Subcutaneous preadipocyte (primary cell): ENCODE results near the gene ZBTB48. TPM values are rescaled to one million over a fixed set of nuclear protein-coding genes. Genes with fewer than 3 reads are reported as not detected.

Experiments
- small RNA-seq: library from RNA; depleted of rRNA; stranded (forward); fragments of <200 nt; gene quantifications from one replicate; pipeline ENCODE3, GENCODE V24; 2012
- total RNA-seq: library from RNA; depleted of rRNA; stranded (reverse); fragments of >200 nt; gene quantifications from 2 replicates; pipeline ENCODE4 v1.2.3, GENCODE V29; 2012

Gene ZBTB48
- total RNA-seq: 8.1 and 11.9 TPM in 2 replicates

DNA sequence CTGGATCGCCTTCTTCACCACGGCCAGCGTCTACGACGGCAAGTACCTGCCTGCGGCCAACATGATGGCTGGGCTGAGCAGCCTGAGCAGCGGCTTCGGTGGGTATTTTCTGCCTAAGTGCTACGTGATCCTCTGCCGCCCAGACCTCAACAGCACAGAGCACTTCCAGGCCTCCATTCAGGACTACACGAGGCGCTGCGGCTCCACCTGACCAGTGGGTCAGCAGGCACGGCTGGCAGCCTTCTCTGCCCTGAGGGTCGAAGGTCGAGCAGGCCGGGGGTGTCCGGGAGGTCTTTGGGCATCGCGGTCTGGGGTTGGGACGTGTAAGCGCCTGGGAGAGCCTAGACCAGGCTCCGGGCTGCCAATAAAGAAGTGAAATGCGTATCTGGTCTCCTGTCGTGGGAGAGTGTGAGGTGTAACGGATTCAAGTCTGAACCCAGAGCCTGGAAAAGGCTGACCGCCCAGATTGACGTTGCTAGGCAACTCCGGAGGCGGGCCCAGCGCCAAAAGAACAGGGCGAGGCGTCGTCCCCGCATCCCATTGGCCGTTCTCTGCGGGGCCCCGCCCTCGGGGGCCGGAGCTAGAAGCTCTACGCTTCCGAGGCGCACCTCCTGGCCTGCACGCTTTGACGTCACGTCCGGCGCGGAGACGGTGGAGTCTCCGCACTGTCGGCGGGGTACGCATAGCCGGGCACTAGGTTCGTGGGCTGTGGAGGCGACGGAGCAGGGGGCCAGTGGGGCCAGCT, at the start of gene ZBTB48:
Gene ZBTB48, plus strand, starts transcription at position 621 of the 745 bp plus-strand sequence. CDS start 616 bp downstream, outside the sequence.

DNA sequence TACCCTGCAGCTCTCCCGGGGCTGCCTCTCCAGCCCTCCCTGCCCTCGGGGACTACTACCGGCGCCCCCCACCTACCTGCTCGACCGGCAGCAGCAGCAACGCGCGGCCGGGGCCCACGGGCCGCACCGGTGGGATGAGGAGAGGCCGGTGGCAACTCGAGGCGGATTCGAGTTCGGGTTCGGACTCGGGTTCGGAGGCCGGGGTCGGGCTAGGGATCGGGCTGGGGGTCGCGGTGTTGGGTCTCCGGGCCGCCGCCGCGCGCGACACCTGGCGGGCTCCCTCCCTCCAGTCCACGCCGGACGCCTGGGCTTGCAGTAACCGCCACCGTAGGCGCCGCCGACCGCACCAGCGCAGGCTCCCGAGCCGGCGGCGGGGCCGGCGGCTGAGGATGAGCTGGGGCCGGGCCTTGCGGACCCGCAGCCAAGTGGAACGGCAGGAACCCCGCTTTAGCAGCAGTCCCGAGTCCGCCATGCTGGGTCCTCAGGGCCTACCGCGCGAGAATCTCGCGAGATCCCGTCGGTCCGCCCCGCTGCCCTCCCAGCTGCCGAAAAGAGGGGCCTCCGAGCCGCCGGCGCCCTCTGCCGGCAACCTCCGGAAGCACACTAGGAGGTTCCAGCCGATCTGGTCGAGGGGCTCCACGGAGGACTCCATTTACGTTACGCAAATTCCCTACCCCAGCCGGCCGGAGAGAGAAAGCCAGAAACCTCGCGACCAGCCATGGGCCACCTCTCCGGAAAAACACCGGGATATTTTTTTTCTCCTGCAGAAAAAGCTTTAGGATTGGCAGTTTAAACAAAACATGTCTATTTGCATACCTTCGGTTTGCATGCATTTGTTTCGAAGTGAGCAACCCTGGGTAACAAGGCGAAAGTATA, 25.5 kb upstream of the ZBTB48 start, which contains the start of gene NOL9:
Gene NOL9, minus strand, starts transcription at position 483 of the 876 bp plus-strand sequence. Its CDS starts 11 bp downstream, at position 472.

DNA sequence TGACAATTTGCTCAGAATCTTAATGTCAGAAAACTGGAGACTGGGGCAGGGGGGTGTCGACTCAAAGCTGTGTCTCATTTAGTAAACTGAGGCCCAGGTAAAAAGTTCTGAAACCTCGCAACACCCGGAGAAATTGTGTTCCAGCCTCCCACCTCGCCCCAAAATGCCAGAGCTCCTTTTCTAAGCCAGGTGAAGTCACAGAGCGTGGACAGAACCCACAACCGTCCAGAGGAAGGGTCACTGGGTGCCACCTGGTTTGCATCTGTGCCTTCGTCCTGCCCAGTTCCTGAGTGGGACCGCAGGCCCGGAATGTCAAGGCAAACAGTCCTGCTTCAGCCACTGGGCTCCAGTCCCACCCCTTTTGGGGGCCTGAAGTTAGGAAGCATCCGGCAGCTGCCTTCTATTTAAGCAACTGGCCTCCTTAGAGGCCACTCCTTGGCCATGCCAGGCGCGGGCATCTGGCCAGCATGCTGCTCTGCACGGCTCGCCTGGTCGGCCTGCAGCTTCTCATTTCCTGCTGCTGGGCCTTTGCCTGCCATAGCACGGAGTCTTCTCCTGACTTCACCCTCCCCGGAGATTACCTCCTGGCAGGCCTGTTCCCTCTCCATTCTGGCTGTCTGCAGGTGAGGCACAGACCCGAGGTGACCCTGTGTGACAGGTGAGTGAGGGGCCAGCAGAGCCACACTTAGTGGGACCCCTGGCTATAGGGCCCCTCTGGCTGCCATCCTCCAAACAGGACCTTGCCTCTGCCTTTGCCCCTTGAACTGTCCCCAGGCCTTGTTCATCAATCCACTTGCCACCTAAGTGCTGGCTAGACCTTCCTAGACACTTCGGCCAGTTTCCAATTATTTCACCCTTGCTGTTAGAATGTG, 24.7 kb upstream of the ZBTB48 start, which contains the start of gene TAS1R1:
Gene TAS1R1, plus strand, starts transcription at position 401 of the 872 bp plus-strand sequence. Its CDS starts 67 bp downstream, at position 468.

DNA sequence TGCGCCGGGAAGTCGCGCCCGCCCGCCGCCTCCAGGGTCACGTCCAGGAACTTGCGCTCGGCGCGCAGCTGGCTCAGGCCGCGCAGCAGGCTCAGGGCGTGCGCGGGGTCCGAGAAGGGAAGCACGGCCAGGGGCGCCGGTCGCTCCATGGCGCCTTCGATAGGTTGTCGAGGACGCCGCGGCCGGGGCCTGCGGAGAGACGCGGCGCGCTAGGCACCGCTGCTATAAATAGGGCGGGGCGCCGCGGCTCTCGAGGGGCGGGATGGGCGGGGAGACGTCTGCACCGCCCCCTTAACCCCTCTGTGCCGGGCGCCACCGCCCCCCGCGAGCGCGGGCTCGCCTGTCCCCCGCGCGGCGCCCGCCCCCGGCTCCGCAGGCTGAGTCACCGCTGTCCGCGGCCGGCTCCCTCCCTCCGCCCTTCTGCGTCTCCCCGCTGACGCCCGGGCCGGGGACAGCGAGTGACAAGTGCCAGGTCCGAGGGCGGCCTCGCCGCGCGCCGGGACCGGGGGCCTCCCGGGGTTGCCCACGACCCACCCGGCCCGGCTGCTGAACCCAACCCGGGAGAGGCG, 23.0 kb downstream of the ZBTB48 start, which contains the start of gene KLHL21:
Gene KLHL21, minus strand, starts transcription at position 201 of the 569 bp plus-strand sequence. Its CDS starts 52 bp downstream, at position 149.

DNA sequence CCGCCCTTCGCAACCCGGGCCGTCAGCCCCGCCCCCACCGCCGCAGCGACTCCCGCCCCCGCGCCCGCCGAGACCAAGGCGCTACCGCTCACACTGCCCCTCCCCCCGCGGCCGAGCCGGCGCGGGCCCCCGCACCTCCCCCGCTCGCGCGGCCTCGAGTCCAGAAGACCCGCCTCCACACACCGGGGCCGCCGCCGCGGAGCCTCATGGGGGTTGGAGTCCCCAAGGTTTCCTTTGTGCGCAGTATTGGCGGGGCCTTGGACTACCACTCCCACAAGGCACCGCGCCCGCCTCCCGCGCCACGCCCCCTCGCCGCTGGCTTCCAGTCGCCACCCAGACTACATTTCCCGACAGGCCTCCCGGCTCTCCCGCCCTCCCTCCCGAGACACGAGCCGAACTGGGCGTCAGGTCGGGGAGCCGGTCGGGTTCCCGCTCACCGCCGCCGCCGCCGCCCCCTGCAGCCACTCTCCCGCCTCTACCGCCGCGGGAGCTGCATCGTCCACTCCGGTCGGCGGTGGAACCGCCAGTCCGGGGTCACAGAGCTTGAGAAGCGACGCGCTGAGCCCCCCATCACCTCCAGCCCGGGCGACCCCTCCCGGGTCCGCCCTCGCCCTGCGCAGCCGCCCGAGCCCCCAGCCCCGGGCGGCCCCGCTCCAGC, 33.7 kb downstream of the ZBTB48 start, which contains the start of gene PHF13:
Gene PHF13, plus strand, starts transcription at position 371 of the 658 bp plus-strand sequence. CDS start 336 bp downstream, outside the sequence.

DNA sequence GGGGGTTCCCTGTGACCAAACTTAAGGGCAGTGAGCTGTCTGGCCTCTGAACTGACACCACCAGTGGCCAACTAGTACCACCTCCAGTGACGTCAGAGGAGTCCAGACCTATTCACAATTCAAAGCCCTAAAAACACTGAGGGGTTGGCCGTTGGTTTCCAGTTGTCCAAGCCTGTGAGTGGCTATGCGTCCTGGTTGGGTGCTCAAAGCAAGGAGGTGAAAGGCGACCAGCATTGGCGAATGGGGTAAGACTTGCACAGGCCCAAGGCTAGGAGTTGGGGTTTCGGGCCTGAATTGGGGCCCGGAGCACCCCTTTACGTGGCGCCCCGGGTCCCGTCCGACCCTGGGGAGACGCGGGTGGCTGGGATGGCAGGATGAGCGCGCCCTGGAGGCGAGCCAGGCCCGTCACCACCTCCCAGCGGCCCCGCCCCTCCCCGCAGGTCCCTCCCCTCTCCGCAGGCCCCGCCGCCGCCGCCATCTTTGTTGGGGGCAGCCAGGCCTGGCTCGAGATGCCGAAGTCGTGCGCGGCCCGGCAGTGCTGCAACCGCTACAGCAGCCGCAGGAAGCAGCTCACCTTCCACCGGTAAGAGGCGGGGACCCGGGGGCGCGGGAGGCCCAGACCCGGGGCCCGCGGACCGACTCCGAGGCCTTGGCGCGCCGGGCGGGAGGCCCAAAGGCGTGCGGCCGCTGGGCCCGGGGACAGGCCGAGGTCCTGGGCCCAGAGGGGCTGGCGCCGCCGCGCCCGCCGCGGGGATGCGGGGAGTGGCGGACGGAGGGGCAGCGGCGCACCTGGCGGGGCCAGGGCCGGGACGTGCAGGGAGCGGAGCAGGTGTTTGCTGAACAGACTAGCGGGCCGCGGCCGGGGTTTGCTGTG, 45.2 kb downstream of the ZBTB48 start, which contains the start of gene THAP3:
Gene THAP3, plus strand, starts transcription at position 159 of the 874 bp plus-strand sequence. Its CDS starts 351 bp downstream, at position 510.

Small RNAs within 50 kb of the gene (small RNA-seq; reads per million reads assigned to genes)
- not detected for gene RNU6-731P

Other genes starting within 250 kb of the ZBTB48 start
- 28.2 and 29.8 TPM in 2 replicates for gene ACOT7, start 186.2 kb upstream of the ZBTB48 start, total RNA-seq
- gene HES2, start 160.1 kb upstream of the ZBTB48 start, total RNA-seq: under 0.01 TPM in 1 of 2 replicates, not detected in the other
- not detected in 2 replicates for gene ESPN, start 155.2 kb upstream of the ZBTB48 start, total RNA-seq
- 0.37 and 3.1 TPM in 2 replicates for gene TNFRSF25, start 113.8 kb upstream of the ZBTB48 start, total RNA-seq
- 0.37 and 10.6 TPM in 2 replicates for gene PLEKHG5, start 88.3 kb upstream of the ZBTB48 start, total RNA-seq
- 24.6 and 47.7 TPM in 2 replicates for gene NOL9, start 25.5 kb upstream of the ZBTB48 start, total RNA-seq
- gene TAS1R1, start 24.7 kb upstream of the ZBTB48 start, total RNA-seq: under 0.01 TPM in 1 of 2 replicates, not detected in the other
- gene KLHL21, start 22.9 kb downstream of the ZBTB48 start, total RNA-seq: 63.9 and 79.0 TPM in 2 replicates
- gene PHF13, start 33.7 kb downstream of the ZBTB48 start, total RNA-seq: 10.7 and 12.3 TPM in 2 replicates
- gene THAP3, start 44.9 kb downstream of the ZBTB48 start, total RNA-seq: 16.0 and 19.5 TPM in 2 replicates
- 27.2 and 30.7 TPM in 2 replicates for gene DNAJC11, start 121.8 kb downstream of the ZBTB48 start, total RNA-seq
- gene CAMTA1, start 205.5 kb downstream of the ZBTB48 start, total RNA-seq: 30.5 and 49.6 TPM in 2 replicates